K562 (cell line): ENCODE measurements around the gene RITA1. TPM values are rescaled to one million over a fixed set of nuclear protein-coding genes. Genes with fewer than 3 reads are reported as not detected.
A peak's percentile ranks its signal among the peaks of the same experiment; 100 is the strongest.

Experiments
- CTCFL ChIP-seq: IDR thresholded peaks from 2 replicates; pipeline ENCODE4 v1.6.1; 2011; ENCODE audit warnings: borderline replicate concordance, low read depth, mild to moderate bottlenecking, moderate library complexity, low read length; ENCODE audit not compliant: insufficient read depth, poor library complexity, severe bottlenecking
- DIDO1 ChIP-seq: fragments of 450-650 bp; IDR thresholded peaks from 2 replicates; pipeline ENCODE4 v1.6.1; 2016; ENCODE audit warnings: low read depth, missing biosample characterization, missing genetic modification characterization
- ETV6 ChIP-seq, 3 experiments: fragments of 150-350 bp in 1 of 3; sonication (generic) in 1 of 3; formaldehyde crosslinking in 1 of 3; IDR thresholded peaks; 2 replicates each; pipeline versions ENCODE4 v1.6.1 to v1.8.0; 2014 to 2022; ENCODE audit warnings: borderline replicate concordance in 2 of 3, low read depth in 2 of 3, antibody characterized with exemption in 1 of 3, low read length in 1 of 3, mild to moderate bottlenecking in 1 of 3, missing genetic modification reagents in 1 of 3
- FOXK1 ChIP-seq: sonication (generic); formaldehyde crosslinking; IDR thresholded peaks from 2 replicates; pipeline ENCODE4 v1.8.0; 2022; ENCODE audit warnings: missing genetic modification reagents, mild to moderate bottlenecking, borderline replicate concordance
- KDM4B ChIP-seq, 2 experiments: fragments of 450-650 bp in 1 of 2; sonication (generic) in 1 of 2; IDR thresholded peaks; 2 replicates each; pipeline ENCODE4 v1.6.1; 2016 to 2017; ENCODE audit warnings: borderline replicate concordance in 2 of 2, antibody characterized with exemption in 1 of 2, low read depth in 1 of 2, mild to moderate bottlenecking in 1 of 2
- KLF16 ChIP-seq: IDR thresholded peaks from 2 replicates; pipeline ENCODE4 v1.6.1; 2016; ENCODE audit warnings: antibody characterized with exemption
- MLLT1 ChIP-seq, 2 experiments: fragments of 450-650 bp; IDR thresholded peaks; 2 replicates each; pipeline ENCODE4 v1.6.1; 2016
- NFIC ChIP-seq: fragments of 450-650 bp; IDR thresholded peaks from 2 replicates; pipeline ENCODE4 v1.6.1; 2017; ENCODE audit warnings: mild to moderate bottlenecking, inconsistent platforms
- SFPQ ChIP-seq: fragments of 200-400 bp; formaldehyde crosslinking; IDR thresholded peaks from 2 replicates; pipeline ENCODE4 v1.6.1; 2017; ENCODE audit warnings: mild to moderate bottlenecking, low read depth, low read length, moderate library complexity
- SP1 ChIP-seq: sonication (generic); formaldehyde crosslinking; IDR thresholded peaks from 2 replicates; pipeline ENCODE4 v1.8.1; 2022; ENCODE audit warnings: mild to moderate bottlenecking, missing genetic modification reagents
- U2AF2 ChIP-seq: fragments of 200-400 bp; formaldehyde crosslinking; optimal IDR thresholded peaks from 2 replicates; pipeline ENCODE3; 2017; ENCODE audit warnings: low read depth, mild to moderate bottlenecking, low read length
- ZBTB33 ChIP-seq: sonication (generic); formaldehyde crosslinking; IDR thresholded peaks from 2 replicates; pipeline ENCODE4 v1.8.1; 2023; ENCODE audit warnings: mild to moderate bottlenecking, missing genetic modification reagents
- ZKSCAN8 ChIP-seq: fragments of 200-800 bp; sonication (Bioruptor generic); IDR thresholded peaks from 2 replicates; pipeline ENCODE4 v1.6.1; 2016; ENCODE audit warnings: missing genetic modification characterization, missing compliant biosample characterization
- ZNF551 ChIP-seq: fragments of 250-450 bp; sonication (Bioruptor Pico); IDR thresholded peaks from 2 replicates; pipeline ENCODE4 v1.5.0; 2021; ENCODE audit warnings: mild to moderate bottlenecking, moderate library complexity
- ZNF778 ChIP-seq: fragments of 450-650 bp; formaldehyde crosslinking; IDR thresholded peaks from 2 replicates; pipeline ENCODE4 v1.4.0; 2020; ENCODE audit warnings: mild to moderate bottlenecking, moderate library complexity
- polyA plus RNA-seq, 8 experiments: library from polyadenylated mRNA; depleted of rRNA in 4 of 8; stranded (reverse) in 5 of 8; unstranded in 3 of 8; fragments of >200 nt; fragmentation: Nextera tagmentation in 2 of 8; fragmentation: Illumina TruSeq in 1 of 8; extraction: Ambion mirVana in 2 of 8; extraction: Trizol in 1 of 8; gene quantifications; 2 replicates each; pipeline versions ENCODE4 v1.2.1 to v1.2.3, GENCODE V29; 2011 to 2014; ENCODE audit warnings: inconsistent platforms in 1 of 8, missing spikeins in 1 of 8
- total RNA-seq, 7 experiments: library from RNA; depleted of rRNA in 6 of 7; stranded (reverse); fragments of >200 nt in 6 of 7; fragmentation: Illumina TruSeq in 2 of 7; extraction: Trizol in 2 of 7; gene quantifications; 2 replicates each; pipeline versions ENCODE4 v1.2.1 to v1.2.3, GENCODE V29; 2011 to 2021; ENCODE audit warnings: low replicate concordance in 1 of 7

RITA1 gene
- total and polyA plus RNA-seq, 9 of the 15 experiments (the other 6 are each of a cell fraction or from before 2014, with no cell fraction given) = 2.8 to 40.4 (median 18.0) TPM

- TF ChIP-seq CTCFL = no peak
- no peak for TF ChIP-seq U2AF2
- TF ChIP-seq ETV6 (IDR thresholded peaks at IDR 0.05; ENCODE audit: borderline replicate concordance in 1 of 2, low read depth in 2 of 2, low read length in 1 of 2) = no peak
- TF ChIP-seq ETV6 (CRISPR knock-in tag; IDR thresholded peaks at IDR 0.05; ENCODE audit: borderline replicate concordance) = no peak
- TF ChIP-seq ZNF551 (CRISPR knock-in tag) = no peak
- TF ChIP-seq ZKSCAN8 = peak; percentile 62; the same call in 1 of the 2 replicates
- no peak for TF ChIP-seq SFPQ
- TF ChIP-seq ZNF778 (CRISPR knock-in tag) = no peak
- TF ChIP-seq NFIC = peak; percentile 57
- TF ChIP-seq SP1 = 0 out of 2 replicates have a peak, but pooled peaks have one; percentile 51
- 0 out of 4 replicates have a peak, but pooled peaks of 1 of the 2 experiments have one; percentile 2 for TF ChIP-seq MLLT1 (IDR thresholded peaks at IDR 0.05)
- TF ChIP-seq ZBTB33 = no peak
- no peak for TF ChIP-seq KDM4B (IDR thresholded peaks at IDR 0.05; ENCODE audit: borderline replicate concordance in 2 of 2, low read depth in 1 of 2)
- TF ChIP-seq FOXK1 (CRISPR knock-in tag) = no peak
- no peak for TF ChIP-seq KLF16
- TF ChIP-seq DIDO1 (tag) = no peak
Observed at GRCh38 chr12:113230315-113231234, 45.1 kb downstream of the RITA1 start (continued).
